HG02642 (cell line): ENCODE results near the gene SIRPB2.

ENCODE experiments used
- ATAC-seq: cut with Tn5 transposase; IDR thresholded peaks from one replicate; pipeline ENCODE4 v1.9.1; 2021; ENCODE audit warnings: mild to moderate bottlenecking; ENCODE audit not compliant: unreplicated experiment, poor library complexity

The SIRPB2 gene

DNA sequence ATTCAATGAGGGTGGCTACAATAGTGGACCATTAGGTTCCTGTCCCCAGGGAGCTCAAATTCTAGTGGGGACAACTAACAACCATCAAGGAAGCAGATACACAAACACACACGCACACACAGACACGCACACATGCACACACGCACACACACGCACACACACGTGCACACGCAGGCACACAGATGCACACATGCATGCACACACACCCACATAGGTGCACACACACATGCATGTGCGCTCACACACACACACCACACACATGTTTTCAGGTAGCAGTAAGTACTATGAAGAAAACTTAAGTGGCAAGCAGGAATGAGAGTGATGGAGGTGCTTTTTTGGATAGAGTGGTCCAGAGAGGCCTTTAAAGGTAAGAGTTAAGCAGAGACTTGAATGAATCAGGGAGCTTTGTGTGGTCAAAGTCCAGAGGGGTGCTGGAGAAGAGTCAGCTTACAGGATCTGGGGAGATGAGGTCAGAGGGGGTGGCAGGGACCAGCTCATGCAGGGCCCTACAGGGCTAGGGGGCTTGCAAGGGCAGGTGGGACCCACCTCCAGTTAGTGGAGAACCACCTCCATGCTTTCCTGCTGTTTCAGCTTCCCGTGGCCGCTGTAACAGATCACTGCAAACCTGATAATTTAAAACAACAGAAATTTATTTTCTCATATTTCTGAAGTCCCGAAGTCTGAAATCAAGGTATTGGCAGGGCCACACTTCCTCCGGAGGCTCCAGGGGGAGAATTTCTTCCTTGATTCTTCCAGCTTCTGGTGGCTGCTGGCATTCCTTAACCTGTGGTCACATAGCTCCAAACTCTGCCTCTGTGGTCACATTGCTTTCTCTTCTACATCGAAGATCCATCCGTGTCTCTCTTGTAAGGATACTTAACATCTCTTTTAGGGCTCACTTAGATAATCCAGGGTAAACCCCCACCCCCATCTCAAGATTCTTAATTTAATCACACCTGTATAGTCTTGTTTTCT is 17.7 kb downstream of the SIRPB2 start:
- ATAC-seq, result no peak

DNA sequence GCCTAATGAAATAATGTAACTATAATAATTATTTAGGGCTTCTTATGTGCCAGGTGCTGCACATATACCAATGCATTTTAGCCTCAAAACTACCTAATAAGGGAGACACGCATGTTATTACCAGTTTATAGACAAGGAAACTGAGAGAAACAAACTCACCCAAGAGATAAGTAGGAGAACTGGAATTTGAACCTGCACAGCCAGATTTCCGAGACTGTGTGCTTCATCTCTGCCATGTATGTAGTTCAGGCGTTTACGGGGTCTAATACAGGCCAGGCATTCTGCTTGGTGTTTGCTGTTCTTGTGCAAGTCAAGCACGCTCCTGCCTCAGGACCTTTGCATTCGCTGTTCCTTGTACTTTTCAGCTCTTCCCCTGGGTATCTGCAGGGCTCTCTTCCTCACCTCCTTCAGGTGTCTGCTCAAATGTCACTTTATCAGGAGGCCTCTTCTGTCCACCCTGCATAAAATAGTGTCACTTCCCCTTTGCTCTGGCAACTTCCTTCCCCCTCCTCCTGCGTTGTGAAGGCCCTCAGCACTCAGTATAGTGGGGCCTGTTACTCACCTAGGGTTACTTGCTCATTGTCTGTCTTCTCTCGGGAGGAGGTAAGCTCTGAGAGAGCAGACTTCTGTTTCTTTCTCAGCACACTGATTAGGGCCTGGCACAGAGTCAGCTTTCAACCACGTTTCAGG is 18.5 kb downstream of the SIRPB2 start:
- no peak for ATAC-seq

- no peak for ATAC-seq
These were observed 20.0 kb downstream of the SIRPB2 start for GRCh38 chr20:1471242-1471641.

GRCh38 chr20:1469925-1470571 is 21.2 kb downstream of the SIRPB2 start:
- no peak for ATAC-seq

DNA sequence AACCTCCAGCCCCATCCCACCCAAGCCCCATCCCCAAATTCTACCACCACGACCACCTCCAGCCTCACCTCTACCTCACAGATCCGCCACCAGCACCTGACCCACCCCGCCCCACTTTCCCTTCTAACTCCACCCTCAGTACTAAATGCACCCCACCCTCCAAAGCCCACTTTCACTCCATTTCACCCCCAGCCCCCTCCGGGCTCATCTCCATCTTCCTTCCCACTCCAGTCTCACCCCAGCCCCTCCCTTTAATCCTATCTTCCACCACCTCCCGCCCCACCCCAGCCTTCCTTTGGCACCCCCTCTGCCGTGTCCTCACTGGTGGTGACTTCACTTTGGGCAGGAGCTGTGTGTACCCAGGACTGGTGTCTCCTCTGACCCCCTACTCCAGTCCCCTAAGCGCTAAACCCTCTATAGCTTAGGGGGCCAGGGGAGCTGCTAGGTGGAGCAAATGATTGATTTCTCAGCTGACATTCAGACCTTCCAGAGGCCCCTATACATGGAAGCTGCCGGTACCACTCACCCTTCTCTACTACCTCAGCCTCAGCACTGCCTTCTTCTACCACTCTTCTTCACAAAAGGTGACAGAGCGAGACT is 21.8 kb downstream of the SIRPB2 start:
- ATAC-seq, result no peak

DNA sequence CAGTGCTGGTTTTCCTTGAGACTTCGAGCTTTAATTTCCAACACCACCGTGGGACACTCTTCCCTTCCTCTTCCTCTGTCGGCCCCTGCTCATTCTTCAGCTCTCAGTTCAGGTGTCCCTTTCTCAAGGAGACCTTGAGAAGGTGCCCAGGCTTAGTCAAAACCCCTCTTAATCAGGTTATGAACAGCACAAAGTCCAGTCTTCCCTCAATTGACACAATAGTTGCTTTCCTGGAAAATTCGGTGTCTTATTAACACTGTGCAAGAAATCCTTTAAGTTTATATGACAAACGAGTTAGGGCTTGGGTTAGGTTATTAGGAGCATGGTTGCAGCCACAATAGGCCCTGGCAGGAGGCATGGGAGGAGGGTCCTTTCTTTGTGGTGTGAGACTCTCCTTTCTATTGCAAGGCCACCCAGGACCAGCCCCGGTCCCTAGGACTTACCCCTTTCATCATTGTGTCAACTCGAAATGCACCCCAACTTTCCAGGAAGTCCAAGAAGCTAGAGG is 23.0 kb downstream of the SIRPB2 start:
- no peak for ATAC-seq

GRCh38 chr20:1467355-1468116 is 23.7 kb downstream of the SIRPB2 start:
- no peak for ATAC-seq

- ATAC-seq, result no peak
These were observed 24.2 kb downstream of the SIRPB2 start for GRCh38 chr20:1467082-1467354.

GRCh38 chr20:1466211-1467081 is 24.8 kb downstream of the SIRPB2 start, which contains the start of gene NSFL1C:
TSS of gene NSFL1C (minus strand) at chr20:1466849. CDS start at chr20:1466824, 25 bp downstream.
- ATAC-seq, result peak; percentile 92

GRCh38 chr20:1465470-1466210 is 25.6 kb downstream of the SIRPB2 start:
- ATAC-seq, result no peak

DNA sequence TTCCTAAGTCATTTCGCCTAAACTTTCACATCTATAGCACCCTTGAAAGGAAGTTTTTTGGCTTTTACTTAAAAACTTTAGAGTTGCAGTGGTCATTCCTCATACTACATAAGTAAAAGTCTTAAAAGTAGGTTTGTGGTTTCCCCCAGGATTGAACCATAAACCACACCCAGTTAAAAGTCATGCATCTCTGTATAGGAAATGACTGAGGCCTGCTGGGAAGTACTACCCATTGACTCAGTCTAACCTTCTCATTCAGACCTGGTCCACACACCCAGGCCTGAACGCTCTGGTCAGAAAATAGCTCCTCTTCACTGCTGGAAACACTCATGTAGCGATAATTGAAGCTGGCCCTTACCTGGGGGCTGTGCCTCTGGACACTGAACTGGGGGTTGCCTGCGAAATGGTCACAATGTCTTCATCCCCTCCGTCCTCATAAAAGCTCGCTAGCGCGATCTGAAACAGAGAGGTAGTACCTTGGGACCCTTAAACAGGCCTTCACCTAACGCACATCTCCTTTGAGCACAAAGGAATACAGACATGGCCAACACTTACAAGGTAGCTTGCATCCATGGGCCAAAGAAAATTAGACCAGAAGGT is 27.1 kb downstream of the SIRPB2 start:
- ATAC-seq, result no peak

DNA sequence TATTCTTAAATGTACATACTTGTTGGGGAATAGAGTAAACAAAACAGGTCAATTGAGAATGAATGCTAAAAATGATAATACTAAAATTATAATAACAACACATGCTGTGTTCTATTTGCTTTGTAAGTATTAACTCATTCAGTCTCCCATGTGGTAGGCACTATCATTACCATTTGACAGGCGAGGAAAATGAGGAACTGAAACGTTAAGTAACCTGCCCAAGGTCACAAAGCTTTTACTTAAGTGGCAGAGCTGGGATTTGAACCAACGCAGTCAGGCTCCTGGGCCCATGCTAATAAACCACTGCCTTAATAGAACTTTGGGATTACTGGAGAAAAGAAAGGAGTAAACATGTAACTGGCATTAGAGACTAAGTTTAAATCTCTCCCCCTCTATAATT is 28.4 kb downstream of the SIRPB2 start:
- no peak for ATAC-seq

DNA sequence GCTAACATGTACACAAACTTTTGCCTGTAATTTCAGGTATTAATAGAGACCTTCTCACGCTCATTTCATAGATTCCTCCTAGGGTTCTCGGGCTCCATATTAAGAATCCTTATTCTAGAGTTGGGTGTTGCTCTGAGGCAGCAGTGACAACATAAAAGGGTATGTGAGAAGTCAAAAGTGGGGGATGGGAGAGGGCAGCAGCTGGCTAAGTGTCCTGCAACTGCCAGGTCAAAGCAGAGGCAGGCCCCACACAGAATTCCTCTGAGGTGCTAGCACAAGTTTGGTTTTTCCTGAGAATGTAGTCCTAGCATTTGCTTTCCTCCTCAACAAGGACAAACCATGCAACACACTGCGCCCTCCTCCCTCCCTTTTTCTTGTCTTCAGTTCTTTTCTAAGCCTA is 29.2 kb downstream of the SIRPB2 start:
- ATAC-seq, result no peak

DNA sequence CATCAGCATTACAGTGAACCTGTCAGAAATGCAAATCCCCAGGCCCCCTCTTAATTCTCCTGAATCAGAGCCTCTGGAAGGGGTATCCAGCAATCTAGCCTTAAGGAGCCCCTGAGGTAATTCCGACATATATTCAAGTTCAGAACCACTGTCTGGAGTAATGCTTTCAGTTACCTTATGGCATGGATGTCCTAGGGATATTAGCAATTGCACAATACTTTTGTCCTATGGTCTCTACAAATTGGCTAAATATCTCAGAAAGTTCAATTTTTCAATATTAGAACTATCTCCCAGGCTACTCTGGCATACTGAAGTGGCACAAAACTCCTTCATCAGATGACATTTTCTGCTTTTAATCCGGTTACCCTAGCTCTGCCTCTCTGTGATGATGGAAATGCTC is 30.9 kb downstream of the SIRPB2 start:
- no peak for ATAC-seq

DNA sequence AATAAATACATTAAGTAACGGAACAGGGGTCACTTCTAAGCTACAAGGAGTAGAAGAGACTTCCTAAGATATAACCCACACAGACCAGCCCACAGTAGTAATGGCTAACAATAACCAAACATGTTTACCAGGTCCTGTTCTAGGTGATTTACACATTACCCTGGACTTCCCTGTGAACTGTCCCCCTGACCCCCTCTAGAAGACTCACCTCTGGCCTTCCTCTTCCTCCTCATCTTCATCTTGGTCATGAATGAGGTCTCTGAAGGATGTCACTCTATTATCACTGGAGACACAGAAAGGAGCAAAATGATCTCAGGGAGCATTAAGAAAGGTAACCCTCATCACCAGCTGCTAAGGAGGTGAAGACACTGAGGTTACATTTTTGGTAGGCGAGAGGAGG is 33.2 kb downstream of the SIRPB2 start:
- ATAC-seq, result no peak

- no peak for ATAC-seq
These were observed 34.9 kb downstream of the SIRPB2 start for GRCh38 chr20:1456300-1456699.

DNA sequence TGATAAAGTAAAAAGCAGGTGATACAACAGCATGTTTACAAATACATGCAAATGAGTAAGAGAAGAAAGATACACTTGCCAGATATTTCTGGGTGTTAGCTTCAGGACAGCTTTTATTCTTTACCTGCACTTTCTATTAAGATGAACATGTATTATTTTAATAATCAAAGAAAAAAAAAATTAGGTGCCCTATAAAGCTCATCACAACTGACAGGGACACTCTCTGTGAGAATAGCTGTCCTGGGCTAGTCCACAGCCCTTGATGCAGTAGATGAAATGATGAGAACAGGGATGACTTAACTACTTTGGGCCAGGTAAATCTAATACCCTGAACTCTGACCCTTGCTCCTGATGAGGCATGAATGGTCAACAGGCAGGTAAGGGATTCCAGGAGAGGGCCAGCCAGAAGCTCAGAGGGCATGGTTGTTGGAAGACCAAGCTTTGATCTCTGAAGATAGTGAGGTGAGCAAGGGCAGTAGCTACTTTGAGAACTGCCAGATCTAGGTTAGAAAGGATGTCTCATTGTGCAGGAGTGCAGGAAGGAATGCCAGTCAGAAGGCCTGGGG is 40.2 kb downstream of the SIRPB2 start:
- ATAC-seq, result no peak

DNA sequence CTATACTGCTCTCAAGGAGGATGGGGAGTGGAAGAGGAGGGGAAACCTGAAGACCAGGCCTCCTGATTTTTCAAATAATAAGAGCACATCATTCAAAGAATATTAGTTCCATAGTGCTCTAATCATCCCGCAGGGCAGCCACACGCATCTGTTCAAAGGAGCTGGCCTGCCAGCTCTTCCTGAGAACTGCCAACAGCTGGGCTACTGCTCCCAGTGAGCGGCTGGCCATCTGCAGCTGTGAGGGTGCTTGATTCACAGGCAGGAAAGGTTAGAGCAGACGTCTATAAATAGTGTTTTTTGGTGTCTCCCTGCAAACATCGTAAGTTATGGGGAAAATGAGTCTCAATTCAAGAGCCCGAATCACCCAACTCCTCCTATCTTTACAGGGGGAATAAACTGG is 41.9 kb downstream of the SIRPB2 start:
- ATAC-seq, result no peak
